Activated CD4-positive, alpha-beta T cell treated with anti-CD3 and anti-CD28 coated beads for 36 hours (primary cell): ENCODE results near the gene SNPH. TPM values are rescaled to one million over a fixed set of nuclear protein-coding genes. Genes with fewer than 3 reads are reported as not detected.
A peak's percentile ranks its signal among the peaks of the same experiment; 100 is the strongest.
"Not testable (repeated sequence)": the region's sequence is repeated elsewhere in the genome, so short reads cannot be mapped to it uniquely, and the experiment has no call there.

ENCODE experiments used
- ATAC-seq: fragments of 200-7000 bp; cut with Tn5 transposase; one replicate; pipeline ENCODE4 v1.10.0; 2021; ENCODE audit warnings: mild to moderate bottlenecking, moderate library complexity
- CTCF ChIA-PET: fragments of 350-600 bp; sonication (Branson Sonifier 250); formaldehyde crosslinking; loops from one replicate; lab custom pipeline; 2021; ENCODE audit warnings: antibody characterized with exemption; lab: Charles Lee
- POLR2A ChIA-PET: fragments of 350-600 bp; sonication (Branson Sonifier 250); formaldehyde crosslinking; loops from one replicate; lab custom pipeline; 2021; ENCODE audit warnings: antibody characterized with exemption, inconsistent platforms; lab: Charles Lee
- DNase-seq: peaks from one replicate; pipeline ENCODE4 v3.0.0-alpha.2; 2020
- H3K27ac Mint-ChIP-seq: one replicate; pipeline ENCODE4 v1.8.0; 2021; ENCODE audit warnings: mixed read lengths
- H3K27me3 Mint-ChIP-seq: one replicate; pipeline ENCODE4 v1.8.0; 2021; ENCODE audit warnings: mixed read lengths
- H3K36me3 Mint-ChIP-seq: one replicate; pipeline ENCODE4 v1.8.0; 2021; ENCODE audit warnings: low read depth, mixed read lengths
- H3K4me1 Mint-ChIP-seq: one replicate; pipeline ENCODE4 v1.8.0; 2021; ENCODE audit warnings: mixed read lengths
- H3K4me3 Mint-ChIP-seq: one replicate; pipeline ENCODE4 v1.8.0; 2021; ENCODE audit warnings: mild to moderate bottlenecking, moderate library complexity, mixed read lengths
- H3K9me3 Mint-ChIP-seq: one replicate; pipeline ENCODE4 v1.8.0; 2021; ENCODE audit warnings: low read depth, mixed read lengths
- intact Hi-C, 2 experiments: fragments of 100-400 bp; cut with DNase I in 1 of 2; cut with micrococcal nuclease in 1 of 2; formaldehyde crosslinking; loops; one replicate each; pipeline versions ENCODE4 v1.14.2 to v1.15.1; 2022 to 2024; cut with DNase I, micrococcal nuclease
- total RNA-seq, 2 experiments: library from RNA; stranded (reverse); gene quantifications; one replicate each; pipeline ENCODE4 v1.2.3, GENCODE V29; 2021

The SNPH gene
- total RNA-seq, 2 experiments from 2014 or later: 2.5 to 2.9 TPM

DNA sequence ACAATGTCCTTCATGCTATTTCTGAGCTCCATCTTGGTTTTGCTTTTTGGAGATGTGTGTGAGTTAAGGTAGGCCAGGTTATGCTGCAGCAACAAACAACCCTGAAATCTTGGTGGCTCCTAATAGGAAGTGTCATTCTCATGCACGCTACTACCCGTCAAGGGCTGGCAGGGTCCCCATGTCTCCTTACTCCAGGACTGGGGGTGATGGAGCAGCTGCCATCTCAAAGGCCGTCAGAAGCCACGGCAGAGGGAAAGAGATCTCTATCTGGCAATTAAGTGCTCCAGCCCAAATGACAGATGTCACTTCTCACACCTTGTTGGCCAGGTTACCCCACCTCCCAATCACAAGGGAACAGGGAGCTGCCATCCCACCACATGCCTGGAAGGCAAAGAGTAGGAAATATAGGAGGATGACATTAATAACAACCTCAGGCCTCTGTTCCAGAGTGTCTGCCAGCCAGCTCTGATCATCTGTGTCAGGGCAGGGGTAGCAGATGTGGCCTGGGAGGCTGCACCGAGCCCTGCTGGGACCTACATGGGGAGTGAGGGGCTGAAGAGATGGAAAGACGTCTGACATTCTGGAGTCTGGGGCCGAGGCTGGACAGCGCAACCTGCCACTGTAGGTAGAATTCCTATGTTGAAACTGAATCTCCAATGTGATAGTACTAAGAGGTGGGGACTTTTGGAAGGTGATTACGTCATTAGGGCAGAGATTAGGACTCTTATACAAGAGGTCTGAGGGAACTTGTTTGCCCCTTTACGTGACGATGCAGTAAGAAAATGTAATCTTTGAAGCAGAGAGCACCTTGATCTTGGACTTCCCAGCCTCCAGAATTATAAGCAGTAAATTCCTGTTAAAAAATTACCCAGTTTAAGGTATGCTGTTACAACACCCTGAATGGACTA, 67.6 kb downstream of the SNPH start:
- Mint-ChIP-seq H3K4me1 (peaks cover 52% of the 10 kb centered on the region), H3K36me3 (peaks cover 18% of the 10 kb centered on the region), H3K4me3 (no peak overlapping the region), H3K9me3 (no peaks in the 10 kb centered on the region), H3K27me3 (no peaks in the 10 kb centered on the region), H3K27ac (no peak overlapping the region)
- intact Hi-C loops: no loop called here
- DNase-seq (no peak), ATAC-seq (no peak)
- ChIA-PET POLR2A (interaction anchor here (0.5 kb wide), 1 partner anchor 874 kb away, joined by 6 read pairs; no protein-coding TSS in a partner anchor), CTCF (no interaction called here)

DNA sequence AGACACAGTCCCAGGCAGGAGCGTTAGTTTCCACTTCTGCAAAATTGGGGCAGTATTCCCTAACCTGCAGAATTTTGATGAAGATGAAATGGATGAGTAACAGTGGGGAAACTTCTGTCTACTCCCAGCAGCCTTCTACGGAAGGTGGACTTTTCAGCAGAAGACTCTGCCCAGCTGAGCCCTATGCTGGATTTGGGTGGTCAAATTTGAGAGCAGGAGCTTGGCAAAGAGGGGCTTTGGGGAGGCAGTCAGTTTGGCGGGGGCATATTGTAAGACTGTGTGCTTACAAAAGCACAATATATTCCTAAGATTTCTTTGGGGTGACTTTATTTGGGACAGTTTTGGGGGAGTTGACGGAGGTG, 68.3 kb downstream of the SNPH start:
- Mint-ChIP-seq H3K4me3 (no peak overlapping the region), H3K27me3 (no peaks in the 10 kb centered on the region), H3K9me3 (no peaks in the 10 kb centered on the region), H3K4me1 (peaks cover 48% of the 10 kb centered on the region), H3K27ac (peak overlapping the region; percentile 69), H3K36me3 (peaks cover 17% of the 10 kb centered on the region)
- POLR2A ChIA-PET: no interaction called here
- ATAC-seq (no peak), DNase-seq (no peak)
- CTCF ChIA-PET: interaction anchor here (0.6 to 0.7 kb wide), 2 partner anchors 150 to 304 kb away, joined by 3 read pairs; partner anchors contain the start of gene TMEM74B
- intact Hi-C loops: no loop called here

DNA sequence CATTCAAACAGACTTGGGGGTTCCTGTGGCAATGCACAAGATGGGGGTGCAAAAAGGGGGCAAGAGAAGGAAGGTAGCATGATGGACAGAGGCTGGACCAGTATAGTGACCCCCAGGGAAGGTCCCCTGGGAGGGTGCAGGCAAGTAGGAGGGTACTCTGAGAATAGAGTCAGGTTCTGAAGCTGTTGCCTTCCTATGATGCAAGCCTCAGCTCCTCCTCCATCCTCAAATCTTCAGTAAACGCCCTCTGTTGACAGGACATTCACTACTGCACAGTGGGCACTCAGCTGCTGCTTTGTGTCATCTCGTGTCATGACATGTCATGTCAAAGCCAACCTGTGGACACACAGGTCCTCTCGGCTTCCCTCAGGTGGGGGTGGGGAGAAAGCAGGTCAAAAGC, 68.7 kb downstream of the SNPH start:
- no peak for DNase-seq
- Mint-ChIP-seq H3K27me3 (no peaks in the 10 kb centered on the region), H3K4me1 (peaks cover 44% of the 10 kb centered on the region), H3K36me3 (peaks cover 13% of the 10 kb centered on the region), H3K9me3 (no peaks in the 10 kb centered on the region), H3K4me3 (no peak overlapping the region), H3K27ac (no peak overlapping the region)
- ATAC-seq: no peak
- intact Hi-C loops: no loop called here
- ChIA-PET CTCF (interaction anchor here (0.6 to 0.7 kb wide), 2 partner anchors 150 to 304 kb away, joined by 3 read pairs; partner anchors contain the start of gene TMEM74B), POLR2A (no interaction called here)

DNA sequence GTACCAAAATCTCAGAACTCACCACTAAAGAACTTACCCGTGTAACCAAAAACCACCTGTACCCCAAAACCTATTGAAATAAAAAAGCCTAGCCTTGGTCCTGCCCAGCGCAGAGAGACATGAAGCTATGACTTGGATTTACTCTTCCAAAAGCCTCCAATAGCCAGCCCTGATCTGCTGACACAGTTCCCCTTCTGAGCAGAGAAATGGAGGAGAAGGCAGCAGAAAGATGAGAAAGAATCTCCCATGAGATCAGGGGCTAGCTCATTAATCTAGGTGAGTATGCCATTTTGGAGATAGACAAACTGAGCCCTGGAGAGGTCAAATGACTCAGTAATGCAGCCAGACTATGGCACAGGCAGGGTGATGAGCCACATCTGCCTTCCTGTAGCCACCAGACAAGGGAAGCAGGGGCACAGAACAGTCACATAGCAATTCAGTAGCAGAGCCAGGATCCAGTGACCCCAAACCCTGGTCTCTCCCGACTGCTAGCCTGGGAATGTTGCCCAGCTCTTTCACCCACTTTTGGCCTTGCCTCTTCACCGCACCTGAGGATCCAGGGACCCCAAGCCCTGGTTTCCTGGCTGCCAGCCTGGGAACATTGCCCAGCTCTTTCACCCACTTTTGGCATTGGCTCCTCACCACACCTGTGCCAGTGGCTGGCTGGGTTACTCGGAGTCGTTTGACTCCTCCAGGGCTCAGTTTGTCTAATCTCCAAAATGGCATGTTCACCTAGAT, 70.0 kb downstream of the SNPH start:
- intact Hi-C loops: no loop called here
- H3K4me3 Mint-ChIP-seq: no peak overlapping the region

DNA sequence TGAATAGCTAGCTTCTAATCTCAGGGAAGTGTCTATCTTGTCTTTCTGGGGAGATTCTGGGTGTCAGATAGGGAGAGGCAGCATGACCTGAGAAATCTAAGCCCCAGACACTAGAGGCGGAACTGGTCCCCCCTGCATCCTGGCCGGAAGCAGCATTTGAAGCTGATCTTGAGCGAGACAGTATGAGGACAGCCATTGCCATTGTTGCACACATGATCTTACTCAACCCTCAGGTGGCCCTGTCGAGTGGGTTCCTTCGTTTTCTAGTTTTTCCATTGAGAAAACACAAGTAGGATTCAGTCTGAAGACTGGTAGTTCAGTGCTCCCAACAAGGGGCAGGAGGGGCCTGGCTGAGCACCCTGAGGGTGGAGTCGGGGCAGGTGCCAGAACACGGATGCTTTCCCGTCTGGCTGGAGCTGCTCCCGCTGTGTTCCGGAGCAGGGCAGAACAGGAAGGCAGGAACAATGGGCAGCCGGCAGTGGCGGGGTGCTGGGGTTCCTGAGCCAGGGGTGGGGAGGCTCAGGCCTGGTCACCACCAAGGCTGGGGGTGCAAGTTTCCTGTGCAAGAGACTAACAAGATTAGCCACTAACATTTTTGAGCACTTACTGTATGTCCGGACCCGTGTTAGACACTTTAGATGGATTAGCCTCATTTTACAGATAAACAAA, 70.7 kb downstream of the SNPH start:
- POLR2A ChIA-PET: no interaction called here

More for the DNA sequence above, 70.0 kb downstream of the SNPH start:
- DNase-seq: peak; percentile 50
- ATAC-seq: peak; percentile 84
- peak overlapping the region; percentile 69 for H3K27ac Mint-ChIP-seq
- no peaks in the 10 kb centered on the region for H3K27me3 Mint-ChIP-seq
- peaks cover 13% of the 10 kb centered on the region for H3K36me3 Mint-ChIP-seq
- no peaks in the 10 kb centered on the region for H3K9me3 Mint-ChIP-seq
- CTCF ChIA-PET: interaction anchor here (0.6 to 1.0 kb wide), 6 partner anchors 10 to 874 kb away, joined by 3 to 4 read pairs (median 3); no protein-coding TSS in a partner anchor
- peaks cover 32% of the 10 kb centered on the region for H3K4me1 Mint-ChIP-seq
- POLR2A ChIA-PET: no interaction called here

DNA sequence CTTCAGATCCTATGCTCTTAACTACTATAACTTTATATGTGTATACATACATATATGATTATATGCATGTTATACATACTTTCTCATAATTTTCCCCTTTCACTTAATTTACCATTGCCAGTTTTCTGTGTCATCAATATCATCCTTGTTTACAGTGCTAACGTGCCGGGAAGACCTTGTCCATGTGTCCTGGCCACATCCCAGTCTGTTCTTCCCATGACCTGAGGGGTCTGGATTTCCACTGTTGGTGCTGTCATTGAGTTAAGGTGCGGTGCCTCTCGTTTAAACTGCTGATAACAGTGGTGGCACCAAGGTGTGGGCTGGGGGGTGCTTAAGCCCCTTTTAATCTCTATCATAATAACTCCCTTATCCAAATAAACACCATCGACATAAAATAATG, 71.3 kb downstream of the SNPH start:
- POLR2A ChIA-PET: no interaction called here
- DNase-seq (no peak), ATAC-seq (no peak)
- H3K27me3 Mint-ChIP-seq: no peaks in the 10 kb centered on the region
- no peaks in the 10 kb centered on the region for H3K9me3 Mint-ChIP-seq
- CTCF ChIA-PET: no interaction called here
- H3K27ac Mint-ChIP-seq: no peak overlapping the region
- intact Hi-C loops: no loop called here
- peaks cover 10% of the 10 kb centered on the region for H3K36me3 Mint-ChIP-seq
- no peak overlapping the region for H3K4me3 Mint-ChIP-seq
- peaks cover 22% of the 10 kb centered on the region for H3K4me1 Mint-ChIP-seq

More for the DNA sequence above, 70.7 kb downstream of the SNPH start:
- CTCF ChIA-PET: interaction anchor here (0.6 to 1.0 kb wide), 5 partner anchors 9 to 874 kb away, joined by 3 to 4 read pairs (median 3); no protein-coding TSS in a partner anchor
- DNase-seq: no peak
- Mint-ChIP-seq H3K27ac (peak overlapping the region; percentile 69), H3K4me1 (peaks cover 28% of the 10 kb centered on the region), H3K36me3 (peaks cover 11% of the 10 kb centered on the region), H3K9me3 (no peaks in the 10 kb centered on the region), H3K27me3 (no peaks in the 10 kb centered on the region), H3K4me3 (no peak overlapping the region)
- intact Hi-C loops: no loop called here
- ATAC-seq: peak; percentile 42

DNA sequence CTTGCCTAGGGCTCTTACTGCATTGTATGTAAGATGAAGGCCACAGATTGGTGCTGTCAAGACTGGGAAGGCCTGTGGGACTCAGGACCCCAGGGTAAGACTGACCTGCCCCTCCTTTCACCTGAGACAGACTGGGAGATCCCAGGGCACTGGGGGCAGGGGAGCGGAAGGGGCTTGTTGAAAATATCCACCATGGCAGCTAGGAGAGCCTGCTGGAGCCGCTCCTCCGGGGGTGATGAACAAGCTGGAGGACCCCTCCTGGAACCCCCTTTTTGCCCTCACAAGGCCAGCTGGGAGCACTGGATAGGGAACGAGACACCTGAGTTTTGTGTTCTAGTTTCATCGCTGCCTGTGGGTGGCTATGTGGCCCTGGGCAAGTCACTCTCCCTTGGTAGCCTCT, 72.0 kb downstream of the SNPH start:
- intact Hi-C loops: no loop called here
- Mint-ChIP-seq H3K36me3 (peaks cover 6% of the 10 kb centered on the region), H3K9me3 (no peaks in the 10 kb centered on the region), H3K4me1 (peaks cover 17% of the 10 kb centered on the region), H3K27ac (no peak overlapping the region), H3K4me3 (no peak overlapping the region), H3K27me3 (no peaks in the 10 kb centered on the region)
- DNase-seq (no peak), ATAC-seq (no peak)
- POLR2A ChIA-PET: interaction anchor here (0.6 kb wide), 1 partner anchor 10 kb away, joined by 3 read pairs; no protein-coding TSS in a partner anchor
- CTCF ChIA-PET: no interaction called here

DNA sequence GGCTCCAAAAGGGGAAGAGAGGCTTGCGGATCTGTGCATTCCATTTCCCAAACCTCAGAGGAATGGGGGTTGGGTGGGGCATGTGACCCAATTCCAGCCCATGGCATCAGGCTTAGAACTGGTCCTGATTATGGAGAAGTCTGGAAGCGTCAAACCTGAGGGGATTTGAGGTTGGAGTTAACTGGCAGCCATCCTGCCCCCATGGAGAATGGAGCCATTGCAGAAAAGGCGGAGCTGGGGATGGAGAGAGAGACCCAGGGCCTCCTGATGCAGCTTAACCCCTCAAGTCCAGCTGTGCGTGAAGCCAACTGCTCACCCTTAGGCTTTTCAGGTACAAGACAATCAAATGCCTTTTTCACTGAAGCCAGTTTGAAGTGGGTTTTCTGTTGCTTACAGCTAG, 72.7 kb downstream of the SNPH start:
- Mint-ChIP-seq H3K27ac (no peak overlapping the region), H3K4me3 (no peak overlapping the region), H3K9me3 (no peaks in the 10 kb centered on the region), H3K27me3 (no peaks in the 10 kb centered on the region), H3K36me3 (peaks cover 2% of the 10 kb centered on the region), H3K4me1 (peaks cover 17% of the 10 kb centered on the region)
- ChIA-PET POLR2A (interaction anchor here (0.6 kb wide), 1 partner anchor 10 kb away, joined by 3 read pairs; no protein-coding TSS in a partner anchor), CTCF (no interaction called here)
- DNase-seq (no peak), ATAC-seq (no peak)
- intact Hi-C loops: no loop called here

DNA sequence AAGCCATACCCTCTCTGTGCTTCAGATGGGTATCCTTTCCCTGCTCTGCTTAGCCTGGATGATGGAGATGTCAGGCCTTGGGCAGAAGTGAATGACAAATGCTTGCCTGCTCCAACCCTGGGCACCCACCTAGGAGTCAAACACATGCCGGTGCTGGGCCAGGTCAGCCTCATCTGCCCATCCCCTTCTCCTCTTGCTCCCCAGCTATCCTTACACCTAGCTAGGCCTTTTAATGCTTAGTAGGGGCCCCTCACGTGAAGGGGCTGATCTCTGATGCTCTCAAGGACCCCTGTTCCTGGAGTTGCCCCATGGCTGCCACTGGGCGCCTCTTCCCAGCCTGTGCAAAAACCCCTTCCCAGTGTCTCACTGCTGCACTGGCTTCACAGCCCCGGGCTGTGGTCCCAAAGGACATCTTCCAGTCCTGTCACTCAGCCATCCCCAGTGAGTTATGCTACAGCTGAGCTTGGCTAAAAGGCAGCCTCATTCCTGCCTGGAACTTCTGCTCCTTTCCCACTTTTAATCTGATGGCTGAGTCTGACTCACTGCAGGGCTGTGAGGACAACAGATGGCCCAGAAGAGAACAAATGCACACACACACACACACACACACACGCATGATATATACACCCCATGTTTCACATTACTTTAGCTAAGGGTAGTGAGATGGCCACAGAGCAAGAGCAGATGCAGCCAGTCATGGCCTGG, 75.6 kb downstream of the SNPH start:
- peaks cover 25% of the 10 kb centered on the region for H3K4me1 Mint-ChIP-seq
- intact Hi-C loops: no loop called here
- CTCF ChIA-PET: interaction anchor here (0.9 to 1.7 kb wide), 3 partner anchors 13 to 207 kb away, joined by 3 to 10 read pairs (median 4); no protein-coding TSS in a partner anchor

DNA sequence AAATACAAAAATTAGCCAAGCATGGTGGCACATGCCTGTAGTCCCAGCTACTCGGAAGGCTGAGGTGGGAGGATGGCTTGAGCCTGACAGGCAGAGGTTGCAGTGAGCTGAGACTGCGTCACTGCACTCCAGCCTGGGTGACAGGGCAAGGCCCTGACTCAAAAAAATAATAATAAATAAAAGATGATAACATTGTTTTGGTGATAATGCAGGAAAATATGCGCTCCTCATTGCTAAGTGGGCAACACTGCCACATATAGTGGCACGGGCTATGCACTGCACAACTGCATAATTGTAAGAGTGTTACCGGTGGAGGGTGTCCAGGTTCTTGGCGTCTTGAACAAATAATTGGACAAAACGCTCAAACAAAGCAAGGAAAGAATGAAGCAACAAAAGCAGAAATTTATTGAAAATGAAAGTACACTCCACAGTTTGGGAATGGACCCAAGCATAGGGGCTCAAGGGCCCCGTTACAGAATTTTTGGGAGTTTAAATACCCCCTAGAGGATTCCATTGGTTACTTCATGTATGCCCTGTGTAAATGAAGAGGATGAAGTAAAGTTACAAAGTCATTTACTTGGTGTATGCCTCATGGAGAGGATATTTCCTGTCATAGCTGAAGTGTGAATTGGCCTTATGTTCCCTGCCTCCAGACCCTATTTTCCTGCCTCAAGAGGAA, 77.5 kb downstream of the SNPH start:
- H3K27me3 Mint-ChIP-seq, ATAC-seq, H3K4me3 Mint-ChIP-seq, H3K9me3 Mint-ChIP-seq, H3K36me3 Mint-ChIP-seq, intact Hi-C loops, DNase-seq, POLR2A ChIA-PET, H3K27ac Mint-ChIP-seq: not testable (repeated sequence)
- H3K4me1 Mint-ChIP-seq: peaks cover 24% of the 10 kb centered on the region
- CTCF ChIA-PET: interaction anchor here (0.8 kb wide), 1 partner anchor 147 kb away, joined by 3 read pairs; no protein-coding TSS in a partner anchor

More for the DNA sequence above, 75.6 kb downstream of the SNPH start:
- ATAC-seq: no peak
- Mint-ChIP-seq H3K4me3 (no peak overlapping the region), H3K36me3 (no peaks in the 10 kb centered on the region), H3K9me3 (no peaks in the 10 kb centered on the region), H3K27me3 (no peaks in the 10 kb centered on the region), H3K27ac (no peak overlapping the region)
- POLR2A ChIA-PET: no interaction called here
- no peak for DNase-seq
